ENCODE results near the gene MKNK2. TPM values are rescaled to one million over a fixed set of nuclear protein-coding genes. Genes with fewer than 3 reads are reported as not detected.
"Not testable (repeated sequence)": the region's sequence is repeated elsewhere in the genome, so short reads cannot be mapped to it uniquely, and the experiment has no call there.

Gene MKNK2
- total RNA-seq, 2 donors from 2014 or later, result 127 to 174 TPM

GRCh38 chr19:2038284-2039088 lies 12.6 kb downstream of the MKNK2 start:
- intact Hi-C loops (cut with DNase I), result no loop called here
- ATAC-seq (no peak), DNase-seq (no peak)

- DNase-seq (no peak), ATAC-seq (no peak)
- intact Hi-C loops (cut with DNase I), result no loop called here
Measured at GRCh38 chr19:2037651-2038255, 13.3 kb downstream of the MKNK2 start.

GRCh38 chr19:2036424-2036823 lies 14.6 kb downstream of the MKNK2 start:
- ATAC-seq, result no peak
- no peak for DNase-seq
- intact Hi-C loops (cut with DNase I), result no loop called here

- ATAC-seq (no peak), DNase-seq (no peak)
- intact Hi-C loops (cut with DNase I), result no loop called here
Measured at GRCh38 chr19:2035590-2035991, 15.5 kb downstream of the MKNK2 start.

- peak; percentile 54 for DNase-seq
- intact Hi-C loops (cut with DNase I), result no loop called here
- ATAC-seq, result peak in 1 of 2 donors; percentile 5
Measured at GRCh38 chr19:2034729-2035589, 16.1 kb downstream of the MKNK2 start.

- intact Hi-C loops (cut with DNase I); DNase-seq; ATAC-seq: not testable (repeated sequence)
Measured at GRCh38 chr19:2034253-2034652, 16.8 kb downstream of the MKNK2 start.

GRCh38 chr19:2033825-2034159 lies 17.3 kb downstream of the MKNK2 start:
- intact Hi-C loops (cut with DNase I), result no loop called here
- DNase-seq (no peak), ATAC-seq (no peak)

GRCh38 chr19:2033115-2033824 lies 17.8 kb downstream of the MKNK2 start:
- ATAC-seq, result no peak
- no peak for DNase-seq
- intact Hi-C loops (cut with DNase I), result no loop called here

- DNase-seq (peak; percentile 94), ATAC-seq (peak; percentile 93 to 95)
- intact Hi-C loops (cut with DNase I), result no loop called here
Measured at GRCh38 chr19:2032296-2032941, 18.6 kb downstream of the MKNK2 start.

- peak in 1 of 2 donors; percentile 45 for ATAC-seq
- intact Hi-C loops (cut with DNase I), result no loop called here
Measured at GRCh38 chr19:2027361-2027760, 23.7 kb downstream of the MKNK2 start.

GRCh38 chr19:2026770-2027169 lies 24.3 kb downstream of the MKNK2 start:
- ATAC-seq, result no peak
- DNase-seq, result no peak
- intact Hi-C loops (cut with DNase I), result no loop called here

More at GRCh38 chr19:2027361-2027760, 23.7 kb downstream of the MKNK2 start:
- no peak for DNase-seq

- DNase-seq (no peak), ATAC-seq (no peak)
- intact Hi-C loops (cut with DNase I), result loop anchor here in 1 of 2 donors (5.0 kb wide), 1 partner anchor 45 kb away; no protein-coding TSS in a partner anchor
Measured at GRCh38 chr19:2022289-2022688, 28.8 kb downstream of the MKNK2 start.

- ATAC-seq, result no peak
- no peak for DNase-seq
- intact Hi-C loops (cut with DNase I), result loop anchor here in 1 of 2 donors (5.0 kb wide), 1 partner anchor 46 kb away; no protein-coding TSS in a partner anchor
Measured at GRCh38 chr19:2021453-2022140, 29.4 kb downstream of the MKNK2 start.

GRCh38 chr19:2018752-2019151 lies 32.3 kb downstream of the MKNK2 start:
- ATAC-seq (no peak), DNase-seq (no peak)
- intact Hi-C loops (cut with DNase I), result loop anchor here in 1 of 2 donors (1.0 kb wide), 1 partner anchor 51 kb away; no protein-coding TSS in a partner anchor

- ATAC-seq (peak; percentile 88 to 90), DNase-seq (peak; percentile 83)
- intact Hi-C loops (cut with DNase I), result no loop called here
Measured at GRCh38 chr19:2016041-2016807, 34.8 kb downstream of the MKNK2 start.

- ATAC-seq (peak in 1 of 2 donors; percentile 9), DNase-seq (no peak)
- intact Hi-C loops (cut with DNase I), result no loop called here
Measured at GRCh38 chr19:2015608-2015950, 35.5 kb downstream of the MKNK2 start, which contains the start of gene BTBD2. Gene BTBD2, minus strand, starts transcription at chr19:2015714. Its CDS starts 11 bp downstream, at chr19:2015703.

Measured in left cardiac atrium (tissue), 4 donors.